GM23248 (cell line): ENCODE data around the gene PROSER1. TPM values are rescaled to one million over a fixed set of nuclear protein-coding genes. Genes with fewer than 3 reads are reported as not detected.
"Not testable (repeated sequence)": the region's sequence is repeated elsewhere in the genome, so short reads cannot be mapped to it uniquely, and the experiment has no call there.

Source experiments
- DNase-seq: peaks from one replicate; pipeline ENCODE4 v3.0.0-alpha.2; 2015
- H2AFZ ChIP-seq: fragments of 200-600 bp; sonication (generic); 2 replicates; pipeline ENCODE4 v1.6.1; 2016; ENCODE audit warnings: antibody characterized with exemption
- H3F3A ChIP-seq: fragments of 200-600 bp; sonication (generic); 2 replicates; pipeline ENCODE4 v1.6.1; 2016; ENCODE audit warnings: mild to moderate bottlenecking, antibody characterized with exemption, mixed run types; ENCODE audit not compliant: insufficient read depth
- H3K27ac ChIP-seq: fragments of 200-600 bp; sonication (generic); 2 replicates; pipeline ENCODE4 v1.5.1; 2016; ENCODE audit warnings: mild to moderate bottlenecking
- H3K27me3 ChIP-seq: fragments of 200-600 bp; sonication (generic); replicated peaks from 2 replicates; pipeline ENCODE4 v1.6.1; 2016; ENCODE audit warnings: mild to moderate bottlenecking; ENCODE audit not compliant: insufficient read depth
- H3K36me3 ChIP-seq: fragments of 200-600 bp; sonication (generic); 2 replicates; pipeline ENCODE4 v1.6.1; 2016; ENCODE audit warnings: low read depth, mild to moderate bottlenecking
- H3K4me1 ChIP-seq: fragments of 200-600 bp; sonication (generic); 2 replicates; pipeline ENCODE4 v1.6.1; 2016; ENCODE audit warnings: mild to moderate bottlenecking; ENCODE audit not compliant: insufficient read depth
- H3K4me2 ChIP-seq: fragments of 200-600 bp; sonication (generic); one replicate; pipeline ENCODE4 v1.6.1; 2016; ENCODE audit warnings: mild to moderate bottlenecking; ENCODE audit not compliant: unreplicated experiment
- H3K4me3 ChIP-seq: fragments of 200-600 bp; sonication (generic); 2 replicates; pipeline ENCODE4 v1.5.1; 2016; ENCODE audit warnings: mild to moderate bottlenecking
- H3K79me2 ChIP-seq: fragments of 200-600 bp; sonication (generic); 2 replicates; pipeline ENCODE4 v1.6.1; 2016; ENCODE audit warnings: mild to moderate bottlenecking; ENCODE audit not compliant: insufficient read depth
- H3K9ac ChIP-seq: fragments of 200-600 bp; sonication (generic); 2 replicates; pipeline ENCODE4 v1.6.1; 2016; ENCODE audit warnings: mild to moderate bottlenecking
- H3K9me2 ChIP-seq: fragments of 200-600 bp; sonication (generic); 2 replicates; pipeline ENCODE4 v1.6.1; 2016; ENCODE audit warnings: mixed run types, mild to moderate bottlenecking, moderate library complexity; ENCODE audit not compliant: insufficient read depth
- H3K9me3 ChIP-seq: fragments of 200-600 bp; sonication (generic); one replicate; pipeline ENCODE4 v1.6.1; 2017; ENCODE audit warnings: low read depth
- H4K20me1 ChIP-seq: fragments of 200-600 bp; sonication (generic); 2 replicates; pipeline ENCODE4 v1.6.0; 2016; ENCODE audit not compliant: insufficient read depth
- EZH2 ChIP-seq: fragments of 200-600 bp; sonication (generic); IDR thresholded peaks from 2 replicates; pipeline ENCODE4 v1.6.1; 2018; ENCODE audit warnings: antibody characterized with exemption, mild to moderate bottlenecking; ENCODE audit not compliant: insufficient read depth, poor library complexity, severe bottlenecking
- EZH2phosphoT487 ChIP-seq: fragments of 200-600 bp; sonication (generic); IDR thresholded peaks from 2 replicates; pipeline ENCODE4 v1.6.1; 2018; ENCODE audit warnings: antibody characterized with exemption, moderate library complexity, mild to moderate bottlenecking, low read depth; ENCODE audit not compliant: insufficient read depth
- WGBS, 2 experiments: methylation state at CpG; one replicate each; pipeline ENCODE4 v1.1.6; 2015 to 2017; ENCODE audit warnings: low lambda C conversion rate in 2 of 2, low coverage in 1 of 2; ENCODE audit errors: missing lambda C conversion rate in 2 of 2; 5-methylcytosine and 5-hydroxymethylcytosine counted together
- in situ Hi-C: fragments of 300-500 bp; cut with MboI; formaldehyde crosslinking; loops from 2 replicates; pipeline ENCODE4 v1.15.0; 2020
- polyA plus RNA-seq: library from polyadenylated mRNA; unstranded; fragments of >200 nt; fragmentation: Nextera tagmentation; extraction: Ambion mirVana; gene quantifications from 2 replicates; pipeline ENCODE4 v1.2.1, GENCODE V29; 2016
- total RNA-seq: library from RNA; depleted of rRNA; stranded (reverse); fragments of >200 nt; shearing (Covaris generic); gene quantifications from 2 replicates; pipeline ENCODE4 v1.2.3, GENCODE V29; 2014; rRNA removed

PROSER1 gene
- total RNA-seq = 6.7 and 19.3 TPM in 2 replicates
- polyA plus RNA-seq = 7.6 and 8.3 TPM in 2 replicates

- in situ Hi-C loops = loop anchor here (25.0 kb wide), 1 partner anchor 574 kb away; the partner anchor contains the start of gene LHFPL6
- 0 to 1% methylated on average over 37 to 41 of the region's 41 CpGs for WGBS, 2 experiments
- Histone ChIP-seq H3F3A (no peaks in the 10 kb centered on the region), H3K9me3 (no peaks in the 10 kb centered on the region), H3K36me3 (no peaks in the 10 kb centered on the region), H3K4me2 (peak within 1 kb of the TSS; percentile 98), H3K79me2 (peaks cover 58% of the 10 kb centered on the region), H3K9ac (peak within 1 kb of the TSS; percentile 88), H3K9me2 (no peaks in the 10 kb centered on the region), H3K27ac (peak within 1 kb of the TSS; percentile 65), H4K20me1 (0 out of 2 replicates have a peak, but pooled peaks cover 4% of the 10 kb centered on the region), H2AFZ (peak within 1 kb of the TSS; percentile 99), H3K27me3 (no peaks in the 10 kb centered on the region), H3K4me1 (peaks cover 17% of the 10 kb centered on the region), H3K4me3 (peak within 1 kb of the TSS; percentile 97)
- peak; percentile 94 for DNase-seq
- no peak for TF ChIP-seq EZH2phosphoT487
- no peak for TF ChIP-seq EZH2
These were observed at the start of gene PROSER1, which contains the start of gene NHLRC3 for GRCh38 chr13:39037880-39038568. Gene PROSER1, minus strand, starts transcription at chr13:39038089. Its CDS starts 847 bp downstream, at chr13:39037242. Gene NHLRC3, plus strand, starts transcription at chr13:39038456. Its CDS starts 184 bp downstream, at chr13:39038640.

- WGBS, 2 experiments = 8 to 23% methylated on average over 1 of the region's 1 CpG
- H3K27me3 ChIP-seq = 0 out of 2 replicates have a peak, but pooled peaks cover 10% of the 10 kb centered on the region
- H3K27ac ChIP-seq, H3K9me3 ChIP-seq, H3F3A ChIP-seq, H3K4me3 ChIP-seq, H3K4me1 ChIP-seq, H3K9ac ChIP-seq, H3K36me3 ChIP-seq, H2AFZ ChIP-seq, H4K20me1 ChIP-seq, DNase-seq, H3K9me2 ChIP-seq, H3K4me2 ChIP-seq, in situ Hi-C loops, H3K79me2 ChIP-seq: not testable (repeated sequence)
These were observed 48.5 kb upstream of the PROSER1 start for GRCh38 chr13:39086251-39086945.

- no peaks in the 10 kb centered on the region for H3K36me3 ChIP-seq
- WGBS, 2 experiments = 12 to 17% methylated on average over 3 of the region's 3 CpGs
- no peak overlapping the region for H3K4me2 ChIP-seq
- no peaks in the 10 kb centered on the region for H4K20me1 ChIP-seq
- no peaks in the 10 kb centered on the region for H3K4me1 ChIP-seq
- no peaks in the 10 kb centered on the region for H3F3A ChIP-seq
- no peak overlapping the region for H3K27ac ChIP-seq
- DNase-seq = no peak
- no peaks in the 10 kb centered on the region for H3K9me2 ChIP-seq
- no peaks in the 10 kb centered on the region for H3K79me2 ChIP-seq
- TF ChIP-seq EZH2 (no peak), EZH2phosphoT487 (no peak)
- H2AFZ ChIP-seq = no peak overlapping the region
- 0 out of 2 replicates have a peak, but pooled peaks cover 9% of the 10 kb centered on the region for H3K27me3 ChIP-seq
- H3K9ac ChIP-seq = no peak overlapping the region
- in situ Hi-C loops = no loop called here
- no peak overlapping the region for H3K4me3 ChIP-seq
- H3K9me3 ChIP-seq = no peaks in the 10 kb centered on the region
These were observed 36.1 kb upstream of the PROSER1 start for GRCh38 chr13:39073983-39074382.

- Histone ChIP-seq H3K36me3 (no peaks in the 10 kb centered on the region), H4K20me1 (no peaks in the 10 kb centered on the region), H3K4me3 (no peak overlapping the region), H3K27ac (no peak overlapping the region), H3K79me2 (no peaks in the 10 kb centered on the region), H3K4me1 (no peaks in the 10 kb centered on the region), H3F3A (no peaks in the 10 kb centered on the region), H3K9ac (no peak overlapping the region), H3K27me3 (0 out of 2 replicates have a peak, but pooled peaks cover 9% of the 10 kb centered on the region), H3K9me3 (no peaks in the 10 kb centered on the region), H3K9me2 (no peaks in the 10 kb centered on the region), H3K4me2 (no peak overlapping the region), H2AFZ (no peak overlapping the region)
- in situ Hi-C loops = no loop called here
- DNase-seq = no peak
- WGBS, 2 experiments = 7 to 12% methylated on average over 2 of the region's 2 CpGs
- TF ChIP-seq EZH2phosphoT487 (no peak), EZH2 (no peak)
These were observed 35.0 kb upstream of the PROSER1 start for GRCh38 chr13:39072842-39073241.
